ENCODE measurements around the gene CEP112. TPM values are rescaled to one million over a fixed set of nuclear protein-coding genes. Genes with fewer than 3 reads are reported as not detected.

Gene CEP112
- total and polyA plus RNA-seq, 2 donors (not counting 3 experiments of a cell fraction or from before 2014, with no cell fraction given): 1.5 to 25.3 TPM

GRCh38 chr17:65593855-65594845 is 597.8 kb downstream of the CEP112 start:
- peak overlapping the region; percentile 76 for H2AFZ ChIP-seq (ENCODE audit: low read depth, low read length)
- CTCF ChIA-PET: interaction anchor here (0.8 kb wide), 1 partner anchor 152 kb away, joined by 4 read pairs; no protein-coding TSS in a partner anchor

More at GRCh38 chr17:65593855-65594845, 597.8 kb downstream of the CEP112 start:
- TF ChIP-seq MYC (IDR thresholded peaks at IDR 0.05; ENCODE audit: low read depth, low read length): no peak
- TF ChIP-seq FOS (IDR thresholded peaks at IDR 0.05; ENCODE audit: borderline replicate concordance, insufficient read depth, low read length): no peak
- no peak for TF ChIP-seq CTCF (IDR thresholded peaks at IDR 0.05; ENCODE audit: extremely low read depth in 1 of 2, insufficient read depth in 1 of 2, low read depth in 1 of 2, low read length in 2 of 2)
- no peak for TF ChIP-seq JUN (IDR thresholded peaks at IDR 0.05; ENCODE audit: borderline replicate concordance, insufficient read depth, insufficient read length, low read depth)
- no peak for TF ChIP-seq POLR2AphosphoS5 (IDR thresholded peaks at IDR 0.05; ENCODE audit: insufficient read depth, low read depth, low read length)
- TF ChIP-seq EZH2 (IDR thresholded peaks at IDR 0.05; ENCODE audit: borderline replicate concordance, low read depth, low read length, severe bottlenecking): no peak
- TF ChIP-seq GATA2 (IDR thresholded peaks at IDR 0.05; ENCODE audit: insufficient read depth, insufficient read length, low read depth, low read length): no peak
- H3K4me2 ChIP-seq (ENCODE audit: insufficient read depth, low read length): peak overlapping the region; percentile 71
- POLR2A ChIA-PET: no interaction called here
- no peaks in the 10 kb centered on the region for H3K36me3 ChIP-seq (ENCODE audit: control insufficient read depth in 2 of 2, extremely low read depth in 1 of 2, insufficient read depth in 2 of 2, low read length in 2 of 2)
- intact Hi-C loops (cut with micrococcal nuclease) (no loop called here), dilution Hi-C loops (cut with MboI; ENCODE audit: extremely low pct_ligation_motif_present, low sequenced_read_pairs) (no loop called here)
- no peaks in the 10 kb centered on the region for H3K79me2 ChIP-seq (ENCODE audit: control insufficient read depth, insufficient read depth, low read length)
- BruUV-seq (replicated peaks): no TSS peak
- H3K9me3 ChIP-seq (replicated peaks; ENCODE audit: control insufficient read depth, insufficient read depth, low read length): no peaks in the 10 kb centered on the region
- H3K9me1 ChIP-seq (replicated peaks; ENCODE audit: control insufficient read depth, extremely low read depth, insufficient read depth, low read length): no peaks in the 10 kb centered on the region
- FAIRE-seq (peak; percentile 24), DNase-seq (ENCODE audit: low read depth, low spot score) (no peak)
- H3K4me1 ChIP-seq (ENCODE audit: control insufficient read depth, extremely low read depth, insufficient read depth, low read length): peaks cover 5% of the 10 kb centered on the region
- no peak overlapping the region for H3K27ac ChIP-seq (ENCODE audit: insufficient read depth, low read depth, low read length)
- no peaks in the 10 kb centered on the region for H3K27me3 ChIP-seq (ENCODE audit: control insufficient read depth in 2 of 2, insufficient read depth in 2 of 2, low read length in 2 of 2)
- no peak overlapping the region for H3K9ac ChIP-seq (replicated peaks; ENCODE audit: extremely low read depth, insufficient read depth, low read length)
- H4K20me1 ChIP-seq (replicated peaks; ENCODE audit: control insufficient read depth, extremely low read depth, insufficient read depth, low read length): no peaks in the 10 kb centered on the region
- peak overlapping the region in 1 of 3 experiments; percentile 30 for H3K4me3 ChIP-seq (replicated peaks in 1 of 3; ENCODE audit: insufficient read depth in 1 of 3, low read depth in 1 of 3, low read length in 3 of 3)

Data from endothelial cell of umbilical vein (primary cell).